CD4-positive, alpha-beta T cell treated with Interleukin-2 at 100 ng/mL for 4 hours (primary cell): ENCODE data around the gene ITPK1.

Experiments used
- DNase-seq: peaks from one replicate; pipeline ENCODE4 v3.0.0-alpha.2; 2020; ENCODE audit warnings: low spot score

ITPK1 gene

GRCh38 chr14:93028724-93029076 is 87.0 kb downstream of the ITPK1 start:
- no peak for DNase-seq

DNA sequence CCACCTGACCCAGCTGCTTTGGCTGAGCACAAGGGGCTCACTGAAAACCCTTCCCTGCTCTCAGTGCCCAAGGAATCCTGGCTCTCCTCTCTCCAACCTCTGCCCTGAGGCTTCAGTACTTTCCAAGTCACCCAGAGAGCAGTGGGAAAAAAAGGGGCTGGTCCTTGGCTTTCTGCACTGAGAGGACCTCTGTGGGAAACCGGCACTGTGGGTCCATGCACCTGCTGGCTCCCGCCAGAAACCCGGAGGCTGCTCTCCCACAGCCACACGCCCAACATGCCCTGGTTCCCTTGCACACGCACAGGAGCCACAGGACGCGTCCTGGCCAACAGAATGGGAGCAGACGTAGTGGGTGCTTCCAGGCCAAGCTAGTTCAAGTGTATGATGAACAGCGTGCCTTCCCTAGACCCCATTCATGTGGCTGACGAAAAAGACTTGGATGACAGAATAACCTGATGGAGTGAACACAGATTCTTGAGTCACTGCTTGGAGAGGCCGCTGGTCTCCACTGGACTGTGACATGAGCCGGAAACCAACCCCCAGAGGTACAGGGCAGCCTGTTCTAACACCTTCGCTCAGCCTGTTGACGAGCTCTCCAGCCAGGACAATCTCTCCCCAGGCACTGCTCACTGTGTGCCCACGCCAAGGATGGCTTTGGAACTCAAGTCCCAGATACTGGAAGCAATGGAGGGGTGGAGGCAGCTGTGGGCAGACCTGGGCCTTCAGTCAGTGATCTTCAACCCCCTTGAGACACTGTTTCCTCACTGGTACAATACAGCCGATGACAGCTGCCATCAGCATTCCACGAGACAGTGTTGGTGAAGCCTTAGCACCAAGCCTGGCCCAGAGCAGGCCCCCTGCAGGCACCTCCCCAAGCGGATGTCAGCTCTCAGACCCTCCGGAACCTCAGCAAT is 87.7 kb downstream of the ITPK1 start:
- DNase-seq: no peak

GRCh38 chr14:93026339-93026738 is 89.4 kb downstream of the ITPK1 start:
- no peak for DNase-seq

DNA sequence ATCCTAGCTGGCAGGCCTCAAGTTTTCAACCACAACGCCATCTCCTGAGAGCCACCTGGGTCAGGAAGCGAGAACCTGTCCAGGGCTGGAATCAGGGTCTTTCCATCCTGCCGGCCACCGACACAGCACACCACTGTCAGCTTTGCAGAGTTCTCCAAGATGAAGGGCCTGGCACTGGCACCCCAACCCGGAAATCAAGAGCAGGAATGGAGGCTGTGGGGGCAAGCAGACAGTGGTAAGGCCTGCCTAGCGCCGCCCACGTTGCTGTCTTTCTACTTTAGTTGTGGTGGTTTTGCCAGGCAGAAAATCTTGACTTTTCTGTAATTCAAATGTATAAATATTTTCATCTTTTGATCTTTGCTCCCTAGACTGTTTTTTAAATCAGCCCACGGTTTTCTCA is 90.7 kb downstream of the ITPK1 start:
- DNase-seq: no peak

- no peak for DNase-seq
Observed at GRCh38 chr14:93024493-93024892, 91.2 kb downstream of the ITPK1 start.

DNA sequence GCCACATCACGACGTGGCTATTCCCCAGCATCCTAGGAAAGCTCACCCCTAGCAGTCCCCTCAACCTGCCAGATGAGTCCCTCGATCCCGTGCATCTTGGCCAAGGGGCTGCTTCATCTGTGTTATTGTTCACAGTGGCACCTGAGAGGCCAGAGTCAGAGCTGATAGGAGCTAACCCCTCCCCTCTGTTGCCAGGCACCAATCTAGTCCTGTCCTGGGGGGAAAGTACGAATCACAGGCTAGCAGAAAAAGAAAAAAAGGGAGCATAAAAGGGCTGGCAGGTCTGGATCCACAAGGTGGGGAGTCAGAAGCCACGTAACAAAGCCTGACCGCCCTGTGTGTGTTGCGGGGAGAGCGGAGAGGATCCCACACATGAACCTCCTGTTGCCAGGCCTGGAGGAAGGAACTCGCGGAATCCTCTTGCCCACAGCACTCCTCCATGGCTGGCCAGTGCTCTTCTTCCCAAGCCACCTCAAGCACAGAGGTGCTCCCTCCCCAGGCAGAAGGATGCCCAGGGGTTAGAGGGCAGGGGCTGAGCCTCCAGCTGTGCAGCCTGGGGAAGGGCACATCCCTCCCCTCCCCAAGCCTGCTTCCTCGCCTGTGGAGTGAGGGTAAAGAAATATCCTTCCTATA is 91.8 kb downstream of the ITPK1 start:
- DNase-seq: no peak

DNA sequence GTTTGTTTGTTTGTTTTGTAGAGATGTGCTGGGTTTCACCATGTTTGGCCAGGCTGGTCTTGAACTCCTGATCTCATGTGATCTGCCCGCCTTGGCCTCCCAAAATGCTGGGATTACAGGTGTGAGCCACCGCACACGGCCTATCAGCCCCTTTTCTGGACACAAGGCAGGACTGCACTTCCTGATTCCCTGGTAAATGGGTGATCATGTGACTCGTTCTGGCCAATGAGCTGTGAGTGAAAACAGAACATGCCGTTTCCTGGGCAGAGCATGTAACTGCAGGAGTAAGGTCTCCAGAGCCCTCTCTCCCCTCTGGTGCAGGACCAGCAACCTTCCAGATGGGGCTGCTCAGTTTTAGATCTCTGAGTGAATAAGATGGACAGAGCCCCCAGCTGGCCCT is 92.7 kb downstream of the ITPK1 start:
- DNase-seq: no peak

DNA sequence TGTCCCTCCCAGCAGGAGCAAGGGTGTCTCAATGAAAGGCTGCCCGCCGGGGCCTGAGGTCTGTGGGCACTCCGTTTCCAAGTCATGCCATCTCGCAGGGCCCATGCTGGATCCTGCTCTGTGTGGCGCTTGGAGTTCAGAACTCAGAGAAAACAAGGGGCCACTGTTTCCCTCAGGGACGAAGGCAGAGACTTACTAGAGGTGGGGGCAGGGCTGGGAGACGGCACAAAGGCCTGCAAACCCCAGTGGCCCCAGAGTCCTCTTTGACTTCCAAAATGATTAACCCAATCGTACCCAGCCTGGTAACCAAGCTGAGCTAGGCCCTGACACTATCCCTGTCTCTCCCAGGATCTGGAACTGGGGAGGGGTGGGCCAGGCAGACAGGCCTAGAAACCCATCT is 95.8 kb downstream of the ITPK1 start:
- DNase-seq: no peak

GRCh38 chr14:93019367-93019843 is 96.3 kb downstream of the ITPK1 start:
- DNase-seq: no peak

DNA sequence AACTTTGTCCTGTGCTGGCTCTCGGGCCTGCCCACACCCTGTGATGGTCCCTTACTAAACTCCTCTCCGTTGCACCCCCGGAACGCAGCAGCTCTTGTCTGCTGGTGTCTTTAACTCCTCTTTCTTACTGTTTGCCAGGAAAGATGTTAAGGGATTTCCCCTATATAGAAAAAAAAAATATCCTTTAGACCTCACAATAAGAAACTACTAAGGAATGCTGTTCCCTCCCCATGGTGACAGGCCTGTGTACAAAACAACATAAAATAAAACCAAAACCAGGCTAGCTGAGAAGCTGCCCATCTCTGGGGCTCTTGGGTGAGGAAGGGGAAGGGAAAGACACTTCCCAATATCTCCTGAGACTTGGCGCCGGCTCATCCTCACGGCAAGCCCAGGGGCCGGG is 97.4 kb downstream of the ITPK1 start:
- DNase-seq: no peak

DNA sequence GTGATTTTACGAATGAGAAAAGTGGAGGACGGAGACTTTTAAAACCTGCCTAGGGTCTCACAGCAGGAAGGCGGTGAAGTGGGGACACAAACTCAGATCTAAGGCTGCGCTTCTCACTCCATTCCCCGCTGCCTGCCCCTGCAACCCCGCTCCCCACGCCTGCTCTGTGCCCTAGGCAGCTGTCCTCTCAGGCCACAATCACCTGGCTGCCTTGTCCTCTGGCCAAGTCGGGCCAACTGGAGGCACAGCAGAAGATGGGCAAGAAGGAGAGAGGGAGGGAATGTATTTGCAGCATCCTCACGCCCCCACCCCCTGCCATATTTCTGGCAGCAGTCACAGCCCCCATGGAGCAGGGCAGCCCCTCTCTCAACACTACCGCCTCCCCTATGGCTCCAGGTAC is 97.8 kb downstream of the ITPK1 start:
- DNase-seq: no peak

GRCh38 chr14:93017301-93017797 is 98.4 kb downstream of the ITPK1 start:
- no peak for DNase-seq

- DNase-seq: no peak
Observed at GRCh38 chr14:93016275-93016845, 99.4 kb downstream of the ITPK1 start.

GRCh38 chr14:93015505-93015904 is 100.2 kb downstream of the ITPK1 start:
- no peak for DNase-seq

DNA sequence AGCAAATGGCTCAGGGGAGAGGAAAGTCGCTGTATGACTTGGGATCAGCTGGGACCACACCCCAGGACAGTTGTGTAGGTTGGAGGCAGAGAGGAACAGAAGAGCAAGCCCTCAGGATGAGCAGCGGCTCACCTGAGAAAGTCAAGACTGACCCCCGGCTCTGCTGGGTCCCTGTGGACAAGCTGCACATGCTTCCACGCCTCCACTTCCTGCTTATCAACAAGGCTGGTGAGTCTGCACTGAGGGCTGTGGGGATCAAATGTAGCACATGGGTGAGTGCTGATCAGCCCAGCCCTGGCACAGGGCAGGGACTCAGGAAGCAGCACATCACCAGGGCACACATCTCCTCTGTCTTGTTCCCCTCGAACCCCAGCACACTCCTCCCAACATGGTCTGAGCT is 100.7 kb downstream of the ITPK1 start:
- DNase-seq: no peak

DNA sequence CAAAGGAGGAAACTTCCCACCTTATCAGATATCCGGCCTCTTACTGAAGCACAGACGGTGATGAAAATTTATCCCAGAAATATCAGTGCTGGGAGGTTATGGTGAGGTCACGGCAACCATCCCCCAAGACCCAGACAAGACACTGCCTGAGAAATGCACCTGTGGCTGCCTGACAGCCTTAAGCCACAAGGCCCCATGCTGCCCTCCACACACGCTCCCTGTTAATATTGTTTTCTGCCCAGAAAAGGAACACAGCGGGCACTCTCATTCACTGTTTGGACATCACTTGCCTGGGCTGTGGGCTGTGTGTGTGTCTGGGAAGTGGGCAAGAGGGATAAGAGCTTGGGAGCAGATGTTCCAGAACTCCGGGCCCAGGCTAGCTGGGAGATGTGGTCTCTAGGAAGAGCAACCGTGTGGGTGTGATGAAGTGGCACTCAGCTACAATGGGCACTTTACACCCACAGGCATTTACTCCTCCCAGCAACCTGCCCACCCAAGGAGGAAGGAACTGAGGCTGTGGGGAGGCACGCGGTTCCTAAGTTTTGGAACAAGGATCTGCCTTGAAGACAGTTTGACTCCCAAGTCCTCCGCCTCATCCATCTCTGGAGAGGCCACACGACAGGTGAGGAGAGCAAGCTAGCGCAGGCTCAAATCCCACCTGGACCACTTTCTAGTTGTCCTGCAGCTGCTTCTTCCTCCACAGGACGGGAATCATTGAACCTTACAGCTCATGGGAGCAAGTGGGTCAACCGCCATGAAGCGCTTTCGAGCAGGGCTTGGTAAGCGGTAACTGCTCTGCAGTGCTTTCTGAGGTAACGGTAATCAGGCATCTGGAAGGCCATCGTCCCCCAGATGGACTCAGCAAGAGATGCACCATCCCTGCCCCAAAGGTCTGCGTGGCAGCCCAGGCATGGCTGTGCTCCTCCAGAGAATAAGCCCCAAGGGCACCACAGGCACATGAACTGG is 101.4 kb downstream of the ITPK1 start:
- DNase-seq: no peak

DNA sequence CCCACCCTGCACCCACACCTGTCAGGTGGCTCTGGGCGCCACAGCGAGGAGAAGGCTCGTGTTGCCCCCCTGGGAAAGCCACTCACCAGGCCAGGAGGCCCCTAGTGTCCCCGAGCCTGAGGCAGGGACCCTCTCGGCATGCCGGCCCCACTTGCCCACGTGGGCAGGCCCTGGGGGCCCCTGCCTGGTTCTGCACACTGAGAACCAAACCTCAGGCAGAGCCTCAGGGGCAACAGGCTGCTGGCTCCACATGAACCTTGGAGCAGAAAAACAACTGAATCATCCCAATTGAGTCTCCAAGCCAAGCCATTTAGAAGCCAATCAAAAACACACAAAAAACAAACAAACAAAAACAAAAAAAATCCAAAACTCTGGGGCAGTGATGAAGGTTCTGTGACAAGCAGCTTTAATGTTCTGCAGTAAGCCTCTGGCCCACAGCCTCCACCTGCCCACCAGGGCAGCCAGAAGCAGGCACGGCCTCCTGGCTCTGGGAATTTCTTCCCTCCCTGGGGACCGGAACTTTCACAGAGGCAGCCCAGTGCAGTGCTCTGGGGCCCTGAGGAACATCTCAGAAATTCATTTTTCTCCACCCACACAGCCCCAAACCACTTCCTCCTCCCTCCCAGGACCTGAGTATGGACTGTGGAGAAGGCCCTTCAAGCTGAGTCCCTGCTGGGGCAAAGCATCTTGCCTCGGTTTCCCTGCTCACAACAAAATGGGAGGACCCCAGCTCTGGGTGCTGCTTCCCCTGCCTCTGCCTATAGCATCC is 102.6 kb downstream of the ITPK1 start:
- DNase-seq: no peak

DNA sequence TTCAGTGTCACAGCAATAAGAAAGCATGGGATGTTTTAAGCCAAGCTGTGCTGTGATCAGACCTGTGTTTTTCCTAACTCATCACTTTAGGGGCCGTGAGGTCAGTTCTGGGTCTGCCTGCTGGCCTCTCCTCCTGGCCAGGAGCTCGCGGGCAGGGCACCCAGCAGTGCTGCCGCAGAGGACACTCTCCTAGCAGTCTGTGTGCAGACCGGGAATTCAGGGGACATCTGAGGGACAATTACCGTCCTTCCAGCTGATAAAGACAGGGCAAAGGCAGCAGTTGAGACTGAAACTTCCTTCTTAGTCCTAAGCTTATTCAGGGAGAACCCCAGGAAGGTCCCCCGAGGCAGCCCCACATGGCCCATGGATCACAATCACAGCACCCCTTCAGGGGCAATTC is 103.2 kb downstream of the ITPK1 start:
- DNase-seq: no peak

DNA sequence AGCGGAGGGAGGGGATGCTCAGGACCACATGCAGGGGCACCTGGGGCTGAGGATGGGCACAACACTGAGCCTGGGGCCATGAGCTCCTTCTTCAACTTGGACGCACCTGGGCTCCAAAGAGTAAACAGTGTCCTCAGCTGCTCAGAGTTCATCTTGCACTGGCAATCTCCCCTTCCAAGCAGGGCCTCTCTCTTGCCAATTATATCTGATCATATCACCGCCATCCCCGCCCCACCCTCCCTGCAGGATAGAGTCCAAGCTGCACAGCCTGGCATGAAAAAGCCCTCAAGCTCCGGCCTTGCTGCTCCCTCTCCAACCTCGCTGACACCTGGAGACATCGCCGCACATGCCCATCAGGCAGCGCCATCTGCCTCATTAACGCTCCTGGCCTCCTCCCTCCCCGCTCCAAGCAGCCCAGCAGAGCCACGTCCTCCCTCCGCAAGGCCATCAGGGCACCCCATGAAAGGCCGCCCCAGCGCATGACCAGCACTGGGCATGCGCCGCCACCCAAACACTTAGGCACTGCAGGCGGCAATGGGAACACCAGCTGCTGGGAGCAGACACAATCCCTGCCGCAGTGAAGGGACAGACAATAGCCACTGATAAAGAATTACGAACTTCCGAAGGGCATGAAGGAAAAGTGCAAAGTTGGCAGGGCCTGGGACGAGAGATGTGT is 103.9 kb downstream of the ITPK1 start:
- no peak for DNase-seq

DNA sequence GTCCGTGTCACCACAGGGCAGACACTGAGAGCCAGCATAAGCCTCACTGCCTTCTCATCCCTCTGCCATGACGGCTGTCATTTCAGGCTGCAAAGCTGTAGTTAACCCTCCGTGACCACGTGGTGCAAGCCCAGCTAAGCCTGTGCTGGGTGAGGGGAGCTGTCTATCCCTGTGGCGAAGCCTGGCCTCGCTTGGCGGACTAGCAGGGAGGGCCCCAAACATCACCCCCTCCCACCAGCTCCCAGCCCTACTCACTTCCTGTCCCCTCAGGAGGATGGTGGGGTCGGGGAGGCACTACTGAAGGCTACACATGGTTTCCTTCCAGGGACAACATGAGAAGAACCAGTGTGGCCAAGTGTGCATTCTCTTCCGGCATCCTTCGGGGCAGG is 104.6 kb downstream of the ITPK1 start:
- no peak for DNase-seq
